H9 (cell line): Measurements from ENCODE around the gene MIS18A. TPM values are rescaled to one million over a fixed set of nuclear protein-coding genes. Genes with fewer than 3 reads are reported as not detected.

Experiments
- DNase-seq: peaks from one replicate; pipeline ENCODE4 v3.0.0-alpha.2; 2017
- H2AFZ ChIP-seq: one replicate; pipeline ENCODE4 v1.6.1; 2013; ENCODE audit warnings: mild to moderate bottlenecking, low read length, control low read depth, moderate library complexity
- H2AK5ac ChIP-seq: 2 replicates; pipeline ENCODE4 v1.6.1; 2013; ENCODE audit warnings: low read length, control low read depth, mixed read lengths; ENCODE audit not compliant: insufficient read length
- H2BK120ac ChIP-seq: one replicate; pipeline ENCODE4 v1.6.1; 2013; ENCODE audit warnings: low read depth, mild to moderate bottlenecking, low read length, control low read depth, inconsistent platforms; ENCODE audit not compliant: poor library complexity, severe bottlenecking
- H2BK12ac ChIP-seq: 2 replicates; pipeline ENCODE4 v1.6.1; 2013; ENCODE audit warnings: low read length, control low read depth, mixed read lengths, low read depth; ENCODE audit not compliant: insufficient read length
- H2BK15ac ChIP-seq: 2 replicates; pipeline ENCODE4 v1.6.1; 2013; ENCODE audit warnings: low read depth, low read length, control low read depth
- H2BK20ac ChIP-seq: one replicate; pipeline ENCODE4 v1.6.1; 2013; ENCODE audit warnings: low read depth, mild to moderate bottlenecking, low read length, control low read depth, inconsistent platforms; ENCODE audit not compliant: poor library complexity, severe bottlenecking
- H2BK5ac ChIP-seq: 2 replicates; pipeline ENCODE4 v1.6.1; 2013; ENCODE audit warnings: low read length, control low read depth, mixed read lengths; ENCODE audit not compliant: insufficient read length
- H3K14ac ChIP-seq: 2 replicates; pipeline ENCODE4 v1.6.1; 2013; ENCODE audit warnings: low read length, control low read depth; ENCODE audit not compliant: insufficient read depth
- H3K18ac ChIP-seq: 2 replicates; pipeline ENCODE4 v1.6.1; 2013; ENCODE audit warnings: low read depth, mild to moderate bottlenecking, mixed read lengths, low read length, control low read depth; ENCODE audit not compliant: insufficient read length
- H3K23ac ChIP-seq: 2 replicates; pipeline ENCODE4 v1.6.1; 2013; ENCODE audit warnings: low read length, control low read depth, mixed read lengths, low read depth; ENCODE audit not compliant: insufficient read length
- H3K23me2 ChIP-seq: 2 replicates; pipeline ENCODE4 v1.6.1; 2013; ENCODE audit warnings: low read depth, mild to moderate bottlenecking, mixed read lengths, low read length, control low read depth; ENCODE audit not compliant: insufficient read length, poor library complexity, severe bottlenecking
- H3K27ac ChIP-seq: 2 replicates; pipeline ENCODE4 v1.5.1; 2013; ENCODE audit warnings: low read length, control low read depth, mixed read lengths, low read depth; ENCODE audit not compliant: insufficient read length
- H3K27me3 ChIP-seq: 2 replicates; pipeline ENCODE4 v1.6.1; 2013; ENCODE audit warnings: low read length, control low read depth, inconsistent platforms; ENCODE audit not compliant: insufficient read depth
- H3K4ac ChIP-seq: 2 replicates; pipeline ENCODE4 v1.6.1; 2013; ENCODE audit warnings: low read depth, mild to moderate bottlenecking, control low read depth, inconsistent platforms, low read length, moderate library complexity
- H3K4me1 ChIP-seq: 2 replicates; pipeline ENCODE4 v1.6.1; 2013; ENCODE audit warnings: low read length, control low read depth, inconsistent platforms; ENCODE audit not compliant: insufficient read depth
- H3K4me2 ChIP-seq: 2 replicates; pipeline ENCODE4 v1.6.1; 2013; ENCODE audit warnings: low read length, control low read depth, mixed read lengths; ENCODE audit not compliant: insufficient read length, insufficient read depth
- H3K56ac ChIP-seq: 2 replicates; pipeline ENCODE4 v1.6.1; 2013; ENCODE audit warnings: low read depth, mild to moderate bottlenecking, mixed read lengths, low read length, control low read depth; ENCODE audit not compliant: insufficient read length
- H3K79me1 ChIP-seq: 2 replicates; pipeline ENCODE4 v1.6.1; 2013; ENCODE audit warnings: low read depth, mild to moderate bottlenecking, moderate library complexity, low read length, control low read depth, inconsistent platforms; ENCODE audit not compliant: insufficient read depth, poor library complexity, severe bottlenecking
- H3K79me2 ChIP-seq: 2 replicates; pipeline ENCODE4 v1.6.1; 2013; ENCODE audit warnings: low read length, control low read depth, inconsistent platforms; ENCODE audit not compliant: insufficient read depth
- H3K9ac ChIP-seq: 2 replicates; pipeline ENCODE4 v1.6.1; 2013; ENCODE audit warnings: low read length, control low read depth, mixed read lengths; ENCODE audit not compliant: insufficient read length; ENCODE audit errors: extremely low read depth
- H3K9me3 ChIP-seq: one replicate; pipeline ENCODE4 v1.6.1; 2013; ENCODE audit warnings: low read depth, low read length, inconsistent platforms; ENCODE audit not compliant: control insufficient read depth
- H3T11ph ChIP-seq: one replicate; pipeline ENCODE4 v1.6.1; 2013; ENCODE audit warnings: mild to moderate bottlenecking, low read length, control low read depth, inconsistent platforms
- H4K20me1 ChIP-seq: one replicate; pipeline ENCODE4 v1.6.1; 2013; ENCODE audit not compliant: control insufficient read depth, insufficient read length, insufficient read depth
- H4K5ac ChIP-seq: 2 replicates; pipeline ENCODE4 v1.6.1; 2013; ENCODE audit warnings: low read depth, mild to moderate bottlenecking, mixed read lengths, low read length, control low read depth; ENCODE audit not compliant: insufficient read length
- H4K8ac ChIP-seq: replicated peaks from 2 replicates; pipeline ENCODE4 v1.6.1; 2013; ENCODE audit warnings: low read length, control low read depth, mixed read lengths, low read depth; ENCODE audit not compliant: insufficient read length
- H4K91ac ChIP-seq: 2 replicates; pipeline ENCODE4 v1.6.1; 2013; ENCODE audit warnings: low read depth, mild to moderate bottlenecking, moderate library complexity, mixed read lengths, low read length, control low read depth; ENCODE audit not compliant: insufficient read length
- H3K27ac Mint-ChIP-seq, 3 experiments: 2 replicates in 2 of 3; 3 replicates in 1 of 3; pipeline ENCODE4 v1.8.0; 2020 to 2021; ENCODE audit warnings: mixed read lengths in 3 of 3, mild to moderate bottlenecking in 1 of 3, moderate library complexity in 1 of 3
- H3K27me3 Mint-ChIP-seq: 2 replicates; pipeline ENCODE4 v1.8.0; 2021; ENCODE audit warnings: low read depth, mild to moderate bottlenecking, moderate library complexity, mixed read lengths
- H3K36me3 Mint-ChIP-seq, 3 experiments: 2 replicates in 2 of 3; 3 replicates in 1 of 3; pipeline ENCODE4 v1.8.0; 2020 to 2021; ENCODE audit warnings: low read depth in 3 of 3, mixed read lengths in 3 of 3; ENCODE audit not compliant: insufficient read depth in 1 of 3
- H3K4me1 Mint-ChIP-seq, 2 experiments: 2 replicates each; pipeline ENCODE4 v1.8.0; 2020; ENCODE audit warnings: mixed read lengths in 2 of 2
- H3K4me3 Mint-ChIP-seq, 2 experiments: 2 replicates in 1 of 2; 3 replicates in 1 of 2; pipeline ENCODE4 v1.8.0; 2020 to 2021; ENCODE audit warnings: mild to moderate bottlenecking in 2 of 2, mixed read lengths in 2 of 2, moderate library complexity in 1 of 2
- H3K9me3 Mint-ChIP-seq, 2 experiments: 2 replicates in 1 of 2; 3 replicates in 1 of 2; pipeline ENCODE4 v1.8.0; 2020; ENCODE audit warnings: mild to moderate bottlenecking in 2 of 2, mixed read lengths in 2 of 2, moderate library complexity in 1 of 2
- WGBS: extraction: QIAGEN DNeasy Blood & Tissue Kit; methylation state at CpG from one replicate; pipeline ENCODE4 v1.1.7; 2013; ENCODE audit warnings: missing lambda C conversion rate, low lambda C conversion rate, mixed read lengths; ENCODE audit not compliant: insufficient read length; ENCODE audit errors: extremely low coverage; 5-methylcytosine and 5-hydroxymethylcytosine counted together
- total RNA-seq: library from RNA; stranded (reverse); gene quantifications from 2 replicates; pipeline ENCODE4 v1.2.1, GENCODE V29; 2021
- TF ChIP-seq, protein P1 (sequence below): fragments of 200-600 bp; sonication (generic); conservative IDR thresholded peaks from 3 replicates; pipeline ENCODE4 v1.8.0; 2021; ENCODE audit warnings: antibody characterized with exemption, mild to moderate bottlenecking

Gene MIS18A
- total RNA-seq, 1 experiment from 2014 or later = 56.5 TPM

DNA sequence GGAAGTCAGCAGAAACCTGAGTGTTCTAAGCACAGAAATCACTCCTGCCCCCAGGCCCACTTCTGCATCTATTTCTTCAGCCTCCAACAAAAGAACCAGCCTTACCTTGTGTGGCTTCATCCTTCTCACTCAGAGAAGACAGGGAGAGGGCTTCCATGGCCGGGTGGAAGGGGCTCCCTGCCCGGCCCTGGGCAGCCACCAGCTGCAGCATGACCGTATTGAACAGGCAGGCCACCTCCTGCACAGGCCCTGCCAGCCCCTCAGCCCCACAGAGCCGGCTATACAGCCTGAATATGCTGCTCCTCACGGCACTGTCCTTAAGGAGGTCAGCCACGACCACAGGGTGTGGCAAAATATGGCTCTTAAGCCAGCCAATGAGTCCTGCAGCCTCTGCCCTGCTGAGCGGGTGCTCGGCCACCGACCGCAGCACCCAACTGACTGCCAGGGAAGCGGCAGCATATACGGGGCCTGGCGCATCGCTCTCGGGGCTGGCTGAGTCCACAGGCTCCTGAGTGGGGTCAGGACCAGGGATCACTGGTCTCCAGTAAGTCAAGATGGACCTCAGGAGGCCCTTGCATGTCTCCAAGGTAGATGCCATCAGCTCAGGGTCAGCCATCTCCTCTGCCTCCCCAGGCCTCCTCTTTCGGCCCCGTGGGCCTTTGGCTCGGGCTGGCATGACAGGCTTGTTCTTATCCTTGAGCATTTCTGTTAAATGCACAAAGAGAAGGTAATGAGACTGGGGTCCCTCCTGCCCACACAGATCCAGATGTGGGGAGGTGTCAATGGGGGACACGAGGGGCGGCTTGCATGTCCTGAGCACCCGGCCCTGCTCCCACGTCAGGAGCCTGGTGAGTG is 37.7 kb upstream of the MIS18A start:
- Histone ChIP-seq H2BK12ac (no peak overlapping the region), H2BK15ac (no peak overlapping the region), H3K56ac (no peak overlapping the region), H3K14ac (no peak overlapping the region; the same call in 1 of the 2 replicates), H4K20me1 (no peaks in the 10 kb centered on the region), H3K27ac (no peak overlapping the region), H3K4ac (no peak overlapping the region), H2AK5ac (no peak overlapping the region), H4K8ac (no peak overlapping the region), H3K9me3 (no peaks in the 10 kb centered on the region), H4K5ac (no peak overlapping the region), H2BK20ac (no peak overlapping the region), H2AFZ (no peak overlapping the region), H3K23me2 (no peaks in the 10 kb centered on the region), H3K4me2 (no peak overlapping the region), H3K18ac (no peak overlapping the region), H3K79me1 (no peaks in the 10 kb centered on the region), H3K4me1 (no peaks in the 10 kb centered on the region), H4K91ac (no peak overlapping the region), H3K9ac (no peak overlapping the region), H3K27me3 (no peaks in the 10 kb centered on the region), H3T11ph (no peak overlapping the region), H3K23ac (no peak overlapping the region), H2BK120ac (no peak overlapping the region), H2BK5ac (no peak overlapping the region), H3K79me2 (no peaks in the 10 kb centered on the region)
- DNase-seq = no peak
- Mint-ChIP-seq H3K4me1 (no peaks in the 10 kb centered on the region), H3K9me3 (no peaks in the 10 kb centered on the region), H3K4me3 (no peak overlapping the region), H3K27me3 (no peaks in the 10 kb centered on the region), H3K27ac (no peak overlapping the region), H3K36me3 (peaks cover 27 to 88% (median 68%) of the 10 kb centered on the region in 3 experiments)
- WGBS = no CpG with 5 or more reads among the region's 22 CpGs
- TF ChIP-seq, protein P1, sequence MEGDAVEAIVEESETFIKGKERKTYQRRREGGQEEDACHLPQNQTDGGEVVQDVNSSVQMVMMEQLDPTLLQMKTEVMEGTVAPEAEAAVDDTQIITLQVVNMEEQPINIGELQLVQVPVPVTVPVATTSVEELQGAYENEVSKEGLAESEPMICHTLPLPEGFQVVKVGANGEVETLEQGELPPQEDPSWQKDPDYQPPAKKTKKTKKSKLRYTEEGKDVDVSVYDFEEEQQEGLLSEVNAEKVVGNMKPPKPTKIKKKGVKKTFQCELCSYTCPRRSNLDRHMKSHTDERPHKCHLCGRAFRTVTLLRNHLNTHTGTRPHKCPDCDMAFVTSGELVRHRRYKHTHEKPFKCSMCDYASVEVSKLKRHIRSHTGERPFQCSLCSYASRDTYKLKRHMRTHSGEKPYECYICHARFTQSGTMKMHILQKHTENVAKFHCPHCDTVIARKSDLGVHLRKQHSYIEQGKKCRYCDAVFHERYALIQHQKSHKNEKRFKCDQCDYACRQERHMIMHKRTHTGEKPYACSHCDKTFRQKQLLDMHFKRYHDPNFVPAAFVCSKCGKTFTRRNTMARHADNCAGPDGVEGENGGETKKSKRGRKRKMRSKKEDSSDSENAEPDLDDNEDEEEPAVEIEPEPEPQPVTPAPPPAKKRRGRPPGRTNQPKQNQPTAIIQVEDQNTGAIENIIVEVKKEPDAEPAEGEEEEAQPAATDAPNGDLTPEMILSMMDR = no peak
